IPS-NIHi11 (cell line): ENCODE results near the gene FAM131B.
"Not testable (repeated sequence)": the region's sequence is repeated elsewhere in the genome, so short reads cannot be mapped to it uniquely, and the experiment has no call there.

Experiments
- DNase-seq: peaks from one replicate; pipeline ENCODE4 v3.0.0; 2012; ENCODE audit warnings: mixed read lengths, low spot score

FAM131B gene

GRCh38 chr7:143395187-143396149 lies 33.0 kb upstream of the FAM131B start:
- no peak for DNase-seq

GRCh38 chr7:143394777-143395176 lies 32.3 kb upstream of the FAM131B start:
- DNase-seq, result no peak

DNA sequence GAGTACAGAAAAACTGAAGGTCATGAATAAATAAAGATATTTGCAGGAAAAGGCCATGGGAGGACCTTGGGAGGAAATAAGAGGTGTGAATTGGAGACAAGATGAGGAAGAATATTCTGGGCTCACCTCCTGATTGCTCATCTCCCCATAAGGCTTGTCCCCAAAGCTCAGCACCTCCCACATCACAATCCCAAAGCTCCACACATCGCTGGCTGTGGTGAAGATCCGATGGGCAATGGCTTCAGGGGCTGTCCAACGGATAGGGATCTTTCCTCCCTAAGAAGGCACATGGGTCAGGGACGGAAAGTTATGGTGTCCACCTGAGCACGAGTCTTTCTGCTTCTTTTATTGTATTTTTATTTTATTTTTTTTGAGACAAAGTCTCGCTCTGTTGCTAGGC lies 31.6 kb upstream of the FAM131B start:
- DNase-seq, result no peak

DNA sequence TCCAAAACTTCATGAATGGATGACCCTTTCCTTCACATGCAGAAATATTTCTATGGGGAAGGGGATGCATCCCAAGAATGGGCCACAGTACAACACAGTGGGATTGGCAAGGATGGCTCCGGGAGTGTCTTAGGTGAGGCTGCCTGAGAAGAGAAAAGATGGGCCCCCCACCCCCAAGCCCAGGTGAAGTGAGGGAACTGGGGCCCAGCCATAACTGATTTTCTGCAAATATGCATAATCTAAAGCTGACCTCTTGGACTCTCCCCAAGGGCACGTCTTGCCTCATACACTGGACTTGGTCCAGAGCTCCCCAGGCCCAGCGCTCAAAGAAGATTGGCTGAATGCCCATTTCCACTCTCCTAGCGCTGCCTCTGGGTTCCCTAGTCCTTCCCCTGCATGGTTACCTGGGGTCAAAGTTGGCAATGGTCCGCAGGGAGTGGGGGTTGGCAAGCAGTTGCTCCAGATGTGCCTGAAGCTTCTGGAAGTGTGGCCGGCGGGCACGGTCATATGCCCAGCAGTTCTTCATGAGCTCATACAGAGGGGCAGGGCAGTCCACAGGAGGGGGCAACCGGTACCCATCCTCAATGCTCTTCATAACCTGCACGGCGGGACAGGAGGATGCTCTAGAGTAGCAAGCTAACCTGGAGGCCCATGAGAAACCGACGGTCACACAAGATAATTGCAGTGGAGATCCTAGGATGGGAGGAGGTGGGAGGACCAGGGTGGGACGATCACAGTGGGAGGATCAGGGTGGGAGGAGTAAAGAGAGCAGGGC lies 30.9 kb upstream of the FAM131B start:
- DNase-seq, result no peak

- DNase-seq, result no peak
Observed at GRCh38 chr7:143392875-143393266, 30.4 kb upstream of the FAM131B start.

- DNase-seq, result not testable (repeated sequence)
Observed at GRCh38 chr7:143392427-143392826, 29.9 kb upstream of the FAM131B start.

DNA sequence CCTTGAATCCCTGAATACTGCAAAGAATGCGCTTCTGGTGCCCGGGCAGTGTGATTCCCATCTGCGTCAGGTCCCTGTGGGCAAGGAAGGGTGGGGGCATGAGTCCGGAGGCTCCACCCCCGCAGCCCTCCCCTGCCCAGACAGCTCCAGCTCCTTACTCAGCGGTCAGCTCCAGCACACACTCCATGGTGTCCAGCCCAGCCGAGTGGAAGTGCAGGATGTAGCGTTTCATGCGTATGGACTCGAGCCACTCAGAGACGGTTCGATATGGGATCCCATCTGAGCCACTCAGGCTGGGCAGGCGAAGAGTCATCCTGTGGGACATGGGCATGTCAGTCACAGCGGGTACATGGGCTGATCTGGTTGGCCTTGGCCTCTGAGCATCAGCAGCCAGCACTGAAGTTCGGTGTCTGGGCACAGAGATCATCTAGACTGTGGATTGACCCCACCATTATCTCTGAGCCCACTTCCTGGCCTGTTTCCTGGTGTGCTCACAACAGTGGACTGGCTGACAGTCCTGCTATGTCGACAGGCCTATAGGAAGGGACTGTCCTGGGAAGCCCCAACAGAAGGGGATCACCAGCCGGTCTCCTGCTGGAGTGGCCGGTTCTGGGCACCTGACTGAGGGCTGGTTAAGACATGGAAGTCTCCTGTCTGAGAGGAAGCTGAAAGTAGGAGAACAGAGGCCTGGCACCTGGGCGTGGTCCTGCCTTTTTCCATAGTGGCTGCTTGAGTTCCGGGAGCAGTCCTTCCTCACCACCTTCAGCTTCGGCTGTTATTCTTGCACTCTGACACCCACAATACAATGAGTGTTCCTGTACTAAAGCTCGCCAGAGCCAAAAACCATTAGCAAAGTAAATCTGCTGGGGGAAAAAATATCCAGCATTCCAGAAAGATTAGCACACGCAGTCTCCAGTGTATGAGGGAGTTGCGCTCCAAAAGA lies 29.2 kb upstream of the FAM131B start:
- DNase-seq, result no peak

- no peak for DNase-seq
Observed at GRCh38 chr7:143390773-143391317, 28.3 kb upstream of the FAM131B start.

DNA sequence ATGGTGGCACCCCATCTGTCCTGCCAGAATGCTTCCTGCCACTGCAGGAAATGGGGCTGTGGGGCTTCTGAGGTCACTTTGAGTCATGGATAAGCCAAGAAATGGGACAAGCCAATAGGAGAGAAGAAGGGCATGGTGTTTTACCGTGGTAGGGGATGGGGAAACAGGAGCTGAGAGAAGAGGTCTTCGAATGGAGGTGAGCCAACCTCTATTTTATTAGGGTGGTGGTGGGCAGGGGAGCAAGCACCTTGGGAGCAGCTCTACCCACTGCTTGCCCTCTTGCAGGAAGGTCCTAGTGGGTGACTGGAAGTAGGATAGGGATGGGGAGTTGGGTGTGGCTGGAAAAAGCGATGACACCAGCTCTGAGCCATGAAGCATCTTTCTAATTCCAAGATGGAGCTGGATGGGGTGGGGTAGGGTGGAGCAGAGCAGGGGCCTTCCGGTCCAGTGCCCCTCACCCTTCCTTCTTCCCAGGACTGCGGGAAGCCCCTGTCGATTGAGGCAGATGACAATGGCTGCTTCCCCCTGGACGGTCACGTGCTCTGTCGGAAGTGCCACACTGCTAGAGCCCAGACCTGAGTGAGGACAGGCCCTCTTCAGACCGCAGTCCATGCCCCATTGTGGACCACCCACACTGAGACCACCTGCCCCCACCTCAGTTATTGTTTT lies 27.7 kb upstream of the FAM131B start:
- DNase-seq, result no peak

GRCh38 chr7:143389316-143390103 lies 27.0 kb upstream of the FAM131B start:
- no peak for DNase-seq

- no peak for DNase-seq
Observed at GRCh38 chr7:143388491-143389101, 26.1 kb upstream of the FAM131B start.

DNA sequence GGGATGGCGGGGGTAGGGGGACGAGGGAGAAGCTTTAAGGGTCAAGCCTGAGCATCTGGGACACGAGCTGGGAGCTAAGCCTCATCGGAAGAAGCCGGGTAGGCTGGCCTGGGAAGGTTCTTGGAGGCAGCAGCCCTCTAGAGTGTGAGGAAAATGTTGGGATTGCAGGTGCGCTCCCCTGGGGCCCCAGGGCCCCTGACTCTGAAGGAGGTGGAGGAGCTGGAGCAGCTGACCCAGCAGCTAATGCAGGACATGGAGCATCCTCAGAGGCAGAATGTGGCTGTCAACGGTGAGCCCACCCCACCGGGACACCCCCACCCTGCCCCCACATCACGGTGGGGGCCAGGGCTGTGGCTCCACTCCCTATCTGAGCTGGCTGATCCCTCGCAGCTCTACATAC lies 25.5 kb upstream of the FAM131B start:
- no peak for DNase-seq

- DNase-seq, result no peak
Observed at GRCh38 chr7:143387156-143387975, 24.9 kb upstream of the FAM131B start.

GRCh38 chr7:143385891-143386781 lies 23.6 kb upstream of the FAM131B start:
- DNase-seq, result no peak

GRCh38 chr7:143384661-143385631 lies 22.4 kb upstream of the FAM131B start:
- DNase-seq, result no peak

DNA sequence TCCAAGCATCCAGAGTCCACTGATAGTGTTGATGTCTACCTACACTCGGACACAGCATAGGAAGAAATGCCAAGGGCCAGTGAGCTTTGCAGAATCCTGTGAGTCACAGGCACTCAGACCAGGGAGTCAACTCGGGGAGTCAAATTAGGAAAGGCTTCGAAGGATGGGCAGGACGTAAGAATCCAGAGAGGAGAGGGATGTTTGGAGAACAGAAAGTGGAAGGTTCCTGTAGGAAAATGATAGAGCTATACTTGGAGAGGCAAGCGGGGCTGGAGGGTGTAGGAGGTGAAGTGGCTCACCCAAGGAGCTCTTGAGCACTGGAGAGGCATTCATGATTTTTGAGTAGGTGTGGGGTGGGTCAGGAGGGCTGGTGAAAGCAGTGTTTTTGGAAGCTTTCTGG lies 21.6 kb upstream of the FAM131B start:
- no peak for DNase-seq

- no peak for DNase-seq
Observed at GRCh38 chr7:143383642-143383957, 21.1 kb upstream of the FAM131B start.
